ENCODE data around the gene RFNG. TPM values are rescaled to one million over a fixed set of nuclear protein-coding genes. Genes with fewer than 3 reads are reported as not detected.

RFNG gene
- polyA plus RNA-seq, 1 donor (not counting 4 experiments of a cell fraction or from before 2014, with no cell fraction given) = 10.2 TPM

GRCh38 chr17:82018989-82019689 is 32.5 kb downstream of the RFNG start:
- Histone ChIP-seq H3K4me2 (ENCODE audit: control insufficient read depth, extremely low read depth, insufficient read depth, low read depth, low read length) (no peak overlapping the region), H4K20me1 (ENCODE audit: control insufficient read depth, extremely low read depth, insufficient read depth, low read length) (peaks cover 6% of the 10 kb centered on the region), H3K36me3 (ENCODE audit: control insufficient read depth in 2 of 2, extremely low read depth in 1 of 2, insufficient read depth in 2 of 2, low read length in 2 of 2) (peaks cover 0 to 4% of the 10 kb centered on the region in 2 experiments), H3K27me3 (ENCODE audit: control insufficient read depth, extremely low read depth, insufficient read depth, low read length) (no peaks in the 10 kb centered on the region), H3K4me3 (ENCODE audit: control insufficient read depth in 2 of 3, extremely low read depth in 1 of 3, insufficient read depth in 2 of 3, low read depth in 1 of 3, low read length in 3 of 3) (no peak overlapping the region), H3K79me2 (ENCODE audit: control insufficient read depth, insufficient read depth, low read length) (peaks cover 5% of the 10 kb centered on the region), H3K4me1 (ENCODE audit: control insufficient read depth, extremely low read depth, insufficient read depth, low read length) (peaks cover 26% of the 10 kb centered on the region), H3K9ac (ENCODE audit: control insufficient read depth, extremely low read depth, insufficient read depth, low read length) (no peak overlapping the region), H3K27ac (ENCODE audit: control insufficient read depth, insufficient read depth, low read length) (no peak overlapping the region), H3K9me3 (ENCODE audit: control insufficient read depth, low read depth, low read length) (no peaks in the 10 kb centered on the region), H3K9me1 (ENCODE audit: control insufficient read depth, extremely low read depth, insufficient read depth, low read length) (no peaks in the 10 kb centered on the region), H2AFZ (ENCODE audit: control insufficient read depth, low read length) (no peak overlapping the region)
- no peak for TF ChIP-seq EZH2 (IDR thresholded peaks at IDR 0.05; ENCODE audit: low read length)
- no peak for TF ChIP-seq CTCF (optimal IDR thresholded peaks at IDR 0.05 in 1 of 3, IDR thresholded peaks at IDR 0.05 in 1 of 3, conservative IDR thresholded peaks at IDR 0.05 in 1 of 3; ENCODE audit: extremely low read depth in 1 of 3, insufficient read depth in 2 of 3, low read length in 3 of 3)
- dilution Hi-C loops (cut with MboI; ENCODE audit: extremely low pct_ligation_motif_present, low sequenced_read_pairs) = no loop called here
- FAIRE-seq = no peak
- DNase-seq (ENCODE audit: low read depth, low spot score) = no peak

- Histone ChIP-seq H3K79me2 (ENCODE audit: control insufficient read depth, insufficient read depth, low read length) (peaks cover 5% of the 10 kb centered on the region), H3K9ac (ENCODE audit: control insufficient read depth, extremely low read depth, insufficient read depth, low read length) (no peak overlapping the region), H3K36me3 (ENCODE audit: control insufficient read depth in 2 of 2, extremely low read depth in 1 of 2, insufficient read depth in 2 of 2, low read length in 2 of 2) (peaks cover 0 to 4% of the 10 kb centered on the region in 2 experiments), H2AFZ (ENCODE audit: control insufficient read depth, low read length) (no peak overlapping the region), H3K4me3 (ENCODE audit: control insufficient read depth in 2 of 3, extremely low read depth in 1 of 3, insufficient read depth in 2 of 3, low read depth in 1 of 3, low read length in 3 of 3) (no peak overlapping the region), H3K27ac (ENCODE audit: control insufficient read depth, insufficient read depth, low read length) (no peak overlapping the region), H3K27me3 (ENCODE audit: control insufficient read depth, extremely low read depth, insufficient read depth, low read length) (no peaks in the 10 kb centered on the region), H4K20me1 (ENCODE audit: control insufficient read depth, extremely low read depth, insufficient read depth, low read length) (peaks cover 6% of the 10 kb centered on the region), H3K9me1 (ENCODE audit: control insufficient read depth, extremely low read depth, insufficient read depth, low read length) (no peaks in the 10 kb centered on the region), H3K4me2 (ENCODE audit: control insufficient read depth, extremely low read depth, insufficient read depth, low read depth, low read length) (no peak overlapping the region), H3K4me1 (ENCODE audit: control insufficient read depth, extremely low read depth, insufficient read depth, low read length) (peaks cover 26% of the 10 kb centered on the region), H3K9me3 (ENCODE audit: control insufficient read depth, low read depth, low read length) (no peaks in the 10 kb centered on the region)
- dilution Hi-C loops (cut with MboI; ENCODE audit: extremely low pct_ligation_motif_present, low sequenced_read_pairs) = no loop called here
- DNase-seq (ENCODE audit: low read depth, low spot score) = no peak
- no peak for TF ChIP-seq EZH2 (IDR thresholded peaks at IDR 0.05; ENCODE audit: low read length)
- TF ChIP-seq CTCF (optimal IDR thresholded peaks at IDR 0.05 in 1 of 3, IDR thresholded peaks at IDR 0.05 in 1 of 3, conservative IDR thresholded peaks at IDR 0.05 in 1 of 3; ENCODE audit: extremely low read depth in 1 of 3, insufficient read depth in 2 of 3, low read length in 3 of 3) = no peak
- FAIRE-seq = no peak
Observed at GRCh38 chr17:82018152-82018988, 33.2 kb downstream of the RFNG start.

Measured in keratinocyte (primary cell).